ENCODE data around the gene DESI1. TPM values are rescaled to one million over a fixed set of nuclear protein-coding genes. Genes with fewer than 3 reads are reported as not detected.

The DESI1 gene
- total RNA-seq, 1 donor from 2014 or later, result 22.7 TPM

- H3K4me3 Mint-ChIP-seq, result no peak overlapping the region
- Histone ChIP-seq H3K9ac (no peak overlapping the region), H3K4me2 (no peak overlapping the region), H4K20me1 (ENCODE audit: low read depth) (no peaks in the 10 kb centered on the region), H3K36me3 (no peaks in the 10 kb centered on the region), H3K4me3 (no peak overlapping the region), H3K27me3 (no peaks in the 10 kb centered on the region), H2AFZ (replicated peaks) (no peak overlapping the region), H3K9me3 (ENCODE audit: low read depth) (no peaks in the 10 kb centered on the region), H3K79me2 (ENCODE audit: low read depth) (no peaks in the 10 kb centered on the region), H3F3A (ENCODE audit: low read depth) (no peaks in the 10 kb centered on the region), H3K4me1 (no peaks in the 10 kb centered on the region), H3K27ac (no peak overlapping the region)
- no peaks in the 10 kb centered on the region for H3K9me3 Mint-ChIP-seq
- no peaks in the 10 kb centered on the region for H3K36me3 Mint-ChIP-seq
- no peak for DNase-seq (ENCODE audit: low spot score)
- TF ChIP-seq EZH2phosphoT487 (IDR thresholded peaks at IDR 0.05) (no peak), EZH2 (IDR thresholded peaks at IDR 0.05) (no peak), CTCF (IDR thresholded peaks at IDR 0.05) (no peak)
- H3K4me1 Mint-ChIP-seq, result peaks cover 10% of the 10 kb centered on the region
- no peak overlapping the region for H3K27ac Mint-ChIP-seq
- H3K27me3 Mint-ChIP-seq (ENCODE audit: insufficient read depth, low read depth), result peaks cover 8% of the 10 kb centered on the region
Measured at GRCh38 chr22:41578114-41578513, 42.7 kb downstream of the DESI1 start.

GRCh38 chr22:41576877-41577276 is 44.0 kb downstream of the DESI1 start:
- Histone ChIP-seq H3K4me1 (no peaks in the 10 kb centered on the region), H2AFZ (replicated peaks) (no peak overlapping the region), H4K20me1 (ENCODE audit: low read depth) (no peaks in the 10 kb centered on the region), H3K79me2 (ENCODE audit: low read depth) (no peaks in the 10 kb centered on the region), H3K4me3 (no peak overlapping the region), H3K9ac (no peak overlapping the region), H3K27ac (no peak overlapping the region), H3K9me3 (ENCODE audit: low read depth) (no peaks in the 10 kb centered on the region), H3F3A (ENCODE audit: low read depth) (no peaks in the 10 kb centered on the region), H3K27me3 (no peaks in the 10 kb centered on the region), H3K4me2 (no peak overlapping the region), H3K36me3 (no peaks in the 10 kb centered on the region)
- Mint-ChIP-seq H3K27me3 (ENCODE audit: insufficient read depth, low read depth) (peaks cover 10% of the 10 kb centered on the region), H3K9me3 (no peaks in the 10 kb centered on the region), H3K4me3 (no peak overlapping the region), H3K27ac (peak overlapping the region; percentile 95), H3K4me1 (peaks cover 10% of the 10 kb centered on the region), H3K36me3 (no peaks in the 10 kb centered on the region)
- TF ChIP-seq EZH2 (IDR thresholded peaks at IDR 0.05), result no peak
- TF ChIP-seq EZH2phosphoT487 (IDR thresholded peaks at IDR 0.05), result no peak
- peak; percentile 72 for TF ChIP-seq CTCF (IDR thresholded peaks at IDR 0.05)
- DNase-seq (ENCODE audit: low spot score), result peak; percentile 86

GRCh38 chr22:41575533-41575932 is 45.3 kb downstream of the DESI1 start:
- no peaks in the 10 kb centered on the region for H3K36me3 ChIP-seq
- Mint-ChIP-seq H3K4me3 (no peak overlapping the region), H3K27ac (no peak overlapping the region), H3K27me3 (ENCODE audit: insufficient read depth, low read depth) (peaks cover 10% of the 10 kb centered on the region), H3K36me3 (no peaks in the 10 kb centered on the region), H3K9me3 (no peaks in the 10 kb centered on the region), H3K4me1 (peaks cover 10% of the 10 kb centered on the region)
- H3K4me1 ChIP-seq, result no peaks in the 10 kb centered on the region
- no peaks in the 10 kb centered on the region for H3K9me3 ChIP-seq (ENCODE audit: low read depth)
- H2AFZ ChIP-seq (replicated peaks), result no peak overlapping the region
- no peak overlapping the region for H3K4me3 ChIP-seq
- DNase-seq (ENCODE audit: low spot score), result no peak
- H3K79me2 ChIP-seq (ENCODE audit: low read depth), result no peaks in the 10 kb centered on the region
- no peak overlapping the region for H3K4me2 ChIP-seq
- no peak overlapping the region for H3K9ac ChIP-seq
- TF ChIP-seq CTCF (IDR thresholded peaks at IDR 0.05) (no peak), EZH2phosphoT487 (IDR thresholded peaks at IDR 0.05) (no peak), EZH2 (IDR thresholded peaks at IDR 0.05) (no peak)
- H4K20me1 ChIP-seq (ENCODE audit: low read depth), result no peaks in the 10 kb centered on the region
- H3K27ac ChIP-seq, result no peak overlapping the region
- H3K27me3 ChIP-seq, result no peaks in the 10 kb centered on the region
- no peaks in the 10 kb centered on the region for H3F3A ChIP-seq (ENCODE audit: low read depth)
